Measurements from ENCODE around the gene IBA57.
A peak's percentile ranks its signal among the peaks of the same experiment; 100 is the strongest.
"Not testable (repeated sequence)": the region's sequence is repeated elsewhere in the genome, so short reads cannot be mapped to it uniquely, and the experiment has no call there.

The IBA57 gene

GRCh38 chr1:228169345-228169744 is 3.7 kb downstream of the IBA57 start:
- no peaks in the 10 kb centered on the region for H3K9me3 ChIP-seq
- H3K4me3 ChIP-seq = no peak overlapping the region
- no peaks in the 10 kb centered on the region for H3K27me3 ChIP-seq
- H3K27ac ChIP-seq = no peak overlapping the region
- intact Hi-C loops (cut with DNase I; ENCODE audit: low total_unique reads) = loop anchor here (5.0 to 10.0 kb wide), 3 partner anchors 65 to 435 kb away; partner anchors contain the start of genes C1orf35, JMJD4, MRPL55 and SNAP47
- H3K36me3 ChIP-seq = peaks cover 0 to 7% (median 0%) of the 10 kb centered on the region in 3 donors
- DNase-seq = no peak
- no peak for TF ChIP-seq CTCF (IDR thresholded peaks at IDR 0.05)
- H3K4me1 ChIP-seq = peaks cover 0 to 17% (median 12%) of the 10 kb centered on the region in 4 donors

DNA sequence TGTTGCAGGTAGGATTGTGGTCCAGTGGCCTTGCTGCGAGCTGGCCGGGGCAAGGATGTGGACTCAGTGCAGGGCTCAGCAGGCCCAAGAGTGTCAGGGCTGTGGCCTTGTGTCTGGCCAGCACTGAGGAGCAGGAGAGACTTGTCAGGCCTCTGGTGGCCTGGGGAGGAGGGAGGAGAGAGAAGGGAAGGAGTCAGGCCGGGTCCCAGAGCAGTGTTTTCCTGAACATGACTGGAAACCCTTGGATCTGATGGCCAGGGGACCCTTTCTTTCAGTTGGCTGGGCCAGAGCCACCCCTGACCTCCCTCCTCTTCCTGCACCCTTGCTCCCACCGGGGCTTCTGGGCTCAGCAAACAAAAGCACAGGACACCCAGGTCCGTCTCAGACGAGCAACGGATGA is 5.1 kb downstream of the IBA57 start:
- Histone ChIP-seq H3K4me3 (no peak overlapping the region), H3K27me3 (no peaks in the 10 kb centered on the region), H3K27ac (no peak overlapping the region), H3K4me1 (peaks cover 0 to 11% (median 6%) of the 10 kb centered on the region in 4 donors), H3K9me3 (no peaks in the 10 kb centered on the region), H3K36me3 (peaks cover 0 to 19% (median 10%) of the 10 kb centered on the region in 3 donors)
- no peak for TF ChIP-seq CTCF (IDR thresholded peaks at IDR 0.05)
- intact Hi-C loops (cut with DNase I; ENCODE audit: low total_unique reads) = loop anchor here (10.0 kb wide), 1 partner anchor 104 kb away; no protein-coding TSS in a partner anchor
- DNase-seq = no peak

- Histone ChIP-seq H3K27ac (no peak overlapping the region), H3K27me3 (no peaks in the 10 kb centered on the region), H3K9me3 (no peaks in the 10 kb centered on the region), H3K4me1 (peaks cover 0 to 10% (median 6%) of the 10 kb centered on the region in 4 donors), H3K36me3 (peaks cover 0 to 25% (median 11%) of the 10 kb centered on the region in 3 donors), H3K4me3 (no peak overlapping the region)
- intact Hi-C loops (cut with DNase I; ENCODE audit: low total_unique reads) = loop anchor here (10.0 kb wide), 1 partner anchor 103 kb away; no protein-coding TSS in a partner anchor
- no peak for TF ChIP-seq CTCF (IDR thresholded peaks at IDR 0.05)
- DNase-seq = peak in 1 of 2 donors; percentile 17
Observed at GRCh38 chr1:228171221-228171891, 5.8 kb downstream of the IBA57 start.

GRCh38 chr1:228172591-228173527 is 7.3 kb downstream of the IBA57 start:
- peaks cover 0 to 25% (median 11%) of the 10 kb centered on the region in 3 donors for H3K36me3 ChIP-seq
- intact Hi-C loops (cut with DNase I; ENCODE audit: low total_unique reads) = loop anchor here (10.0 kb wide), 1 partner anchor 102 kb away; no protein-coding TSS in a partner anchor
- H3K4me3 ChIP-seq = no peak overlapping the region
- H3K9me3 ChIP-seq = no peaks in the 10 kb centered on the region
- no peak overlapping the region for H3K27ac ChIP-seq
- no peak for TF ChIP-seq CTCF (IDR thresholded peaks at IDR 0.05)
- H3K27me3 ChIP-seq = no peaks in the 10 kb centered on the region
- DNase-seq = no peak
- peaks cover 0 to 4% (median 0%) of the 10 kb centered on the region in 4 donors for H3K4me1 ChIP-seq

DNA sequence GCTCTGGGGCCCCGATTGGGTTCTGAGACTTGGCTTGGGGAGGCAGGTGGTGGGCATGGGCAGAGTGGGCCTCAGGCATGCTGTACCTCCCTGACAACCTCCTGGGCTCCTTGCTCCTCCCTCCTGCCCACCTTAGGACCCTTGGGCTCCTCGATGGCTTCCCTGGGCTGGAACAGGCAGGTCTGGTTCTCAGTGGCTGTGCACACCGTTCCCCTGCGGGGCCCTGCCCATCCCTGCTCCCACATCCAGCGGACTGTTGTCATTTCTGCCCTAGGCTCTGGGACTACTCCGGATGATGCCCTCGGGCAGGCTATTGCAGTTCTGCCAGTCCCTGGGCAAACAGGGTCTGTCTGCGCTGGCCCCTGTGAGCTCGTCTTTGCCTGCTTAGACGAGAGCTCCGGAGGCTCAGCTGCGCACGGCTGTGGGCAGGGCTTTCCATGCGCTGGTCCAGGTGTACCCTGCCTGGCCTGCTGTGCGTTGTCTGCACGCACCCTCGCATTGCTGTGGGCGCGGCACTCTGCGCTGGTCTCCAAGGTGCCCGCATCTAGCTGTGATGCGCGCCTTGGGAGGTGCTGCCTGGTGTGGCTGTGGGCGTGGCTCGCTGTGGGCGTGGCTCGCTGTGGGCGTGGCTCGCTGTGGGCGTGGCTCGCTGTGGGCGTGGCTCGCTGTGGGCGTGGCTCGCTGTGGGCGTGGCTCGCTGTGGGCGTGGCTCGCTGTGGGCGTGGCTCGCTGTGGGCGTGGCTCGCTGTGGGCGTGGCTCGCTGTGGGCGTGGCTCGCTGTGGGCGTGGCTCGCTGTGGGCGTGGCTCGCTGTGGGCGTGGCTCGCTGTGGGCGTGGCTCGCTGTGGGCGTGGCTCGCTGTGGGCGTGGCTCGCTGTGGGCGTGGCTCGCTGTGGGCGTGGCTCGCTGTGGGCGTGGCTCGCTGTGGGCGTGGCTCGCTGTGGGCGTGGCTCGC is 8.2 kb downstream of the IBA57 start:
- H3K9me3 ChIP-seq, H3K27me3 ChIP-seq, H3K4me1 ChIP-seq, H3K4me3 ChIP-seq, H3K27ac ChIP-seq: not testable (repeated sequence)
- intact Hi-C loops (cut with DNase I; ENCODE audit: low total_unique reads) = loop anchor here (10.0 kb wide), 1 partner anchor 101 kb away; no protein-coding TSS in a partner anchor
- peak in 1 of 2 donors; percentile 64 for DNase-seq
- peaks cover 0 to 25% (median 11%) of the 10 kb centered on the region in 3 donors for H3K36me3 ChIP-seq

Measured in tibial artery (tissue), 4 donors.